Activated CD8-positive, alpha-beta memory T cell treated with anti-CD3 and anti-CD28 coated beads, Interleukin-2, amount 50 U/mL, for 1 hour (primary cell): Measurements from ENCODE around the gene ATP8A2.
"Not testable (repeated sequence)": the region's sequence is repeated elsewhere in the genome, so short reads cannot be mapped to it uniquely, and the experiment has no call there.

Experiments used
- DNase-seq: peaks from one replicate; pipeline ENCODE4 v3.0.0-alpha.2; 2020; ENCODE audit errors: extremely low read depth

ATP8A2 gene

GRCh38 chr13:25920931-25921330, 549.2 kb downstream of the ATP8A2 start:
- DNase-seq = no peak

GRCh38 chr13:25922376-25922775, 550.6 kb downstream of the ATP8A2 start:
- no peak for DNase-seq

GRCh38 chr13:25923217-25924085, 551.7 kb downstream of the ATP8A2 start:
- DNase-seq = no peak

DNA sequence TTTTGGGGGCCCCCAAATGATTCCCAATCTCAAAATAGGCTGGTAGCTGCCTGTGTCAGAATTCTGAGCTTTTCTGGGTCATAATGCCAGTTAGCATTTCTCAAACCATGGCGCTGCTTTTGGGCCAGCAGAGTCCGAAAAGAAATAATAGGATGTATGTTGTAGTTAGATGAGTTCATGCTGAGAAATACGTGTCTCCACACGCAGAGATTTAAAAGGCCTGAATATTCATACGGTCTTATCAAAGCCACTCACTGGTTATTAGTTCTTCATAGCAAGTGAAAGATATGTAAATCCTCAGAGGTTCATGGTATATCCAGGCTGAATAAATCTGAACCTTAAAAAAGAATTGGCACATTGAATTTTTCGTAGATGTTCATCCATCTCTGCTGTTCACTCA, 555.6 kb downstream of the ATP8A2 start:
- DNase-seq = no peak

- DNase-seq = no peak
Measured at GRCh38 chr13:25927932-25928331, 556.2 kb downstream of the ATP8A2 start.

DNA sequence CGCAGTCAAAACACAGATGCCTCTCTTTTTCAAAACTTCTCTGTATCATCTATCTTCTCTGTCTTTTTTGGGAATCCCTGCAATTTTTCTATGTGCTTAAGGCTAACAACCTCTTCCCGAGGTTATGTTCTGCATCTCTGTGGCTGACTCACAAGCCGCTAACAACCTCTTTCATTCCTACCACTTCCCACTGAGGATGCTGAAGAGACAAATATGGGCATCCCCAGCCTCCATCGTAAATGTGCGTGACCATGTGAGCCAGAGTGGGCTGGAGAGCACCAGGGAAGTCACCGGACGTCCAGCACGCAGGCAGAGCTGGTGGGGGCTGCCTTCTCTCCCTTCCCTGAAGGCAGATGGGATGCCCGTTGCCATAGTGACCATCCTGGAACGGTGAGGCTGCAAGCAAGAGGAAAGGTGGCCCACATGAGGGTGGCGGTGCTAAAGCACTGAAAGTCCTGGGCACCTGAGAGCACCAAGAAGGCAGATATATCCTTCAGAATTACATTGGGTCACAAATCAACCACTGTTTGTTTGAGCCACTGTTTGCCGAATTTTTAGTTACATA, 557.2 kb downstream of the ATP8A2 start:
- DNase-seq = no peak

DNA sequence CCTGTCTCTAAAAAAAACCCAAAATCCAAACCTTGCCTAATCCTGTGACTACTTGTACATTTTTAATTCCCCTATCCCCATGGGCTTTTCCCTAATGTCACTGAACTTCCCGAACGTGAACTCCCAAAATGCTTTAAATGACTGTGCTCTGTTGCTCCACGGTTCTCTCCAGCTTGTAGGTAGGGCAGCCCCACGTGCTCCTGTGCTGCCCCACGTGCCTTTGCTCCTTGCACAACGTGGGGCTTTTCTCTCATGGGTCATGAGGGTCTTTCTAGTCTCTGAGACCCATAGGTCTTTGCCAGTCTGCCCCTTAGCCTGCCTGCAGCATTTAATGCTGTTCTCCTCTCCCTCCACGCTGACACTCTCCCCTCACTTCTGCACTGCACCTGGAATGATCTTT, 558.0 kb downstream of the ATP8A2 start:
- no peak for DNase-seq

DNA sequence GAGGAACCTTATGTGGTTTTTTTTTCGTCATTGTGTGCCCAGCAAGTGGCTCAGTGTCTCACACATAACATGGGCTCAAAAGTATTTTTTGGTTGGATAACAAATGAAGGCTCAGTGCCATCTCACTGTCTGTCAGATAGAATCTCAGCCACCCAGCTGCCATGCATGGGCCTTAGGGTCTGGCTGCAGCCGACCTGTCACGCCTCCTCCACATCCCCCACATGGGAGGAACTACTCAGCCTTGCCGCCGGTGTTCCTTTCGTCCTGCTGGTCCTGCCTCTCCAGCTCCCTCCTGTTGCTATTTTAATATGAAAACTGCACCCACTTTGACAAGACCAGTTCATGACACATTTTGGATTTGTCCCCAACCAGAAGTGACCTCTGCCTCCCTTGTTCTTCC, 558.9 kb downstream of the ATP8A2 start:
- DNase-seq = no peak

GRCh38 chr13:25932365-25932764, 560.6 kb downstream of the ATP8A2 start:
- DNase-seq = no peak

DNA sequence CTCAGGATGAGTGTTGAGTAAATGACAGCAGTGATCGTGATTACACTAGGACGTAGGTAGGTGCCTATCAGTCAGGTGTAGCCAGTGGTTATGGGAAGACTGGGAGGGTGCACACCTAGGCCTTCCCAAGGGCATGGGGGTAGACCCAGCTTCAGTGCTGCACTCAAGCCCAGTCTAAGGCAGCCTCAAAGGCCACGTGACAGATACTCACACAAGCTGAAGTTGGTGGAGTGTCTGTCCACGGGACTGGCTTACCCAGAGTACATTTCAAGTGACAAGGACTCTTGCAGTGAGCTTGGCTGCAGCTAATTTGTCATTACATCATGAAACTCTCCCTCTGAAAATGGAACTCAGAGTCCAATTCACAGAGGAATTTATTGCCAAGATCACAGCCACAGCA, 561.7 kb downstream of the ATP8A2 start:
- DNase-seq = no peak

DNA sequence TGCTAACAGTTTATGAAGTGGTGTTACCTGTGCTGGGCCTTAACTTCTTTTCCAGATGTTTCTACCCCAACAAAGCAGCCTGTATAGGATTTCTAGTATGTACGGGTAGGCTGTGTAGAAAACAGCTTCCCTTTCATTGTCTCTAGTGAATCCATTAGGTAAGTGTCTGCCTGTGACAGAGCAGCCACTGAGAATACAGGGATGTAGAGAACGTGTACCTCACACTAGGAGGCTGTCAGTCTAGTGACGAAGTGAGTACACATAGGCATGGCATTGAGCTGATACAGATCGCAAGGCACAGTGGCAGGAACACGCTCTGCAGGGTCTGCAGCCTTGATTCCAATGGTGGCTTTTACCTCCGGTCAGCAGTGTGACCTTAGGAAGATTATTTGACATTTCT, 562.4 kb downstream of the ATP8A2 start:
- DNase-seq = no peak

- no peak for DNase-seq
Measured at GRCh38 chr13:25939961-25940687, 568.4 kb downstream of the ATP8A2 start.

- no peak for DNase-seq
Measured at GRCh38 chr13:25943081-25943480, 571.3 kb downstream of the ATP8A2 start.

GRCh38 chr13:25943658-25944057, 571.9 kb downstream of the ATP8A2 start:
- no peak for DNase-seq

GRCh38 chr13:25945596-25945995, 573.8 kb downstream of the ATP8A2 start:
- no peak for DNase-seq

DNA sequence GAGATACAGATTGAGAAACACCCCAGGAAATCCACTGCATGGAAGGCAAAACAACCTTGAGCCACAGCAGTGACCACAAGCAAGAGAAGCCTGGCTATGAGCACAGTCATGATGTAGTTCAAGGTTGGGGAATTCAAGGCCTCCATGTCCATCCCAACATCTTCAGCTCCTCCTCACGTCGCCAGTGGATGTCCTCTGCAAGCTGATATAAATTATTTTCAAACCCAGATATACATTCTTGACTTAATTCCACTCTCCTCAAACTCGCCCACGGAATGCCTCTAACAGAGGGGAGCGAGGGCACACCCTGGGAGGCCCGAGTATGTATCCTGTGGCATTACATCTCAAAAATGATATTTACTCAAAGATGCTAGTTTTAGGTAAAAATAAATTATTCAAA, 574.5 kb downstream of the ATP8A2 start:
- no peak for DNase-seq

DNA sequence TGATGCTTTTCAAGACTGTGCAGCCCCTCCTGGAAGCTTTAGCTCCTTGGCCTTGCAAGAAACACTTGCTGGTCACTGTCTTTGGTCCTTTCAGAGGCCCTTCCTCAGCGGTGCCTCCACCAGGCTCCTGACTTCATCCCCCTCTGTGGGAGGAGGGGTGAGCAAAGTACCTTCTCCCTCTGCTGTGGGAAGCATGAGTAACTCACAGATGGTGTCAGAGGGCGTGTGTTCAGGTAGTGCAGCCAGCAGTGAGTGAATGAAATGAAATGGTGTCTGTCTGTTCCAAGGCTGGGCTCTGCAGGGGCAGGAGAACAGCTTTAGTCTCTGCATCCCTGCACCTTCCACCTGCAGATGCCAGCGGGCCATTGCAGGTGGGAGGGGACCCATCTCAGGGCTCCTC, 577.1 kb downstream of the ATP8A2 start:
- no peak for DNase-seq

DNA sequence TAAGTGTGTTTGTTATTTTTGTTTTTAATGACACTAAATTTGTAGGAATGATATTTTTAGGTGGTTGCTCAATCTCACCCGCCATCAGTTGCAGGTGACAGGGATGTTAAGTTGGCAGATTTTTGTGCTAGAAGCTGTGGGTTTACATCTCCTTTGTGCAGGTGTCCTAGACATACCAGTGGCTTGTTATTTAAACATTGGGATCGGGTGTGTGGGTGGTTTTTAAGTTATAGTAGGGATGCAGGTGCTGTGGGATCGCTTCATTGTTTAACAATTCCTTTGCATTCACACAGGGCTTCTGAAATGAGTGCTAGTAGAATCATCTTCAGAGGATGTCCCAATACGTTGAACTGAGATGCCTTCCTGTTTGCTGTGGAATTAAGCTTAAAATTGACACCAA, 580.1 kb downstream of the ATP8A2 start:
- DNase-seq = no peak

- not testable (repeated sequence) for DNase-seq
Measured at GRCh38 chr13:25954080-25954479, 582.3 kb downstream of the ATP8A2 start.

- DNase-seq = not testable (repeated sequence)
Measured at GRCh38 chr13:25954943-25955342, 583.2 kb downstream of the ATP8A2 start.

- DNase-seq = no peak
Measured at GRCh38 chr13:25958986-25959385, 587.2 kb downstream of the ATP8A2 start.

DNA sequence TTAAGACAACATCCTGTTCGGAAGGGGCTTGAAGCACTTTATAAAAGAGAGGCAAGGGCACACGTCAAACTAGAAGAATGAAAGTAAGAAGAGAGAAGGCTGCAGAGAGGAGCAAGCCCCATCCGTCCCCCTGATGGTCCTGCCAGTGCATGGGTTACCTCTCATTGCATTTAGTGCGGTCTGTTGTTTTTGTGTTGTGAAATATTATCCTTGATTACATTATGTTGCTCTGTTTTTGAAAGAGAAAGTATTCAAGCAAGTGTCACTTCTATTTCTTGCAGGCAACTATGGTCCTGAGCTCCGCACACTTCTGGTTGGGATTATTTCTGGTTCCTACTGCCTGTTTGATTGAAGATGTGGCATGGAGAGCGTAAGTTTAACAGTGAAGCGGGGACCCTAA, 589.5 kb downstream of the ATP8A2 start:
- DNase-seq = no peak

GRCh38 chr13:25963674-25964073, 591.9 kb downstream of the ATP8A2 start:
- no peak for DNase-seq
